HG03521 (cell line): ENCODE data around the gene GATA2.

Experiments
- ATAC-seq: cut with Tn5 transposase; IDR thresholded peaks from one replicate; pipeline ENCODE4 v1.9.1; 2021; ENCODE audit warnings: mild to moderate bottlenecking, moderate library complexity; ENCODE audit not compliant: unreplicated experiment

Gene GATA2

DNA sequence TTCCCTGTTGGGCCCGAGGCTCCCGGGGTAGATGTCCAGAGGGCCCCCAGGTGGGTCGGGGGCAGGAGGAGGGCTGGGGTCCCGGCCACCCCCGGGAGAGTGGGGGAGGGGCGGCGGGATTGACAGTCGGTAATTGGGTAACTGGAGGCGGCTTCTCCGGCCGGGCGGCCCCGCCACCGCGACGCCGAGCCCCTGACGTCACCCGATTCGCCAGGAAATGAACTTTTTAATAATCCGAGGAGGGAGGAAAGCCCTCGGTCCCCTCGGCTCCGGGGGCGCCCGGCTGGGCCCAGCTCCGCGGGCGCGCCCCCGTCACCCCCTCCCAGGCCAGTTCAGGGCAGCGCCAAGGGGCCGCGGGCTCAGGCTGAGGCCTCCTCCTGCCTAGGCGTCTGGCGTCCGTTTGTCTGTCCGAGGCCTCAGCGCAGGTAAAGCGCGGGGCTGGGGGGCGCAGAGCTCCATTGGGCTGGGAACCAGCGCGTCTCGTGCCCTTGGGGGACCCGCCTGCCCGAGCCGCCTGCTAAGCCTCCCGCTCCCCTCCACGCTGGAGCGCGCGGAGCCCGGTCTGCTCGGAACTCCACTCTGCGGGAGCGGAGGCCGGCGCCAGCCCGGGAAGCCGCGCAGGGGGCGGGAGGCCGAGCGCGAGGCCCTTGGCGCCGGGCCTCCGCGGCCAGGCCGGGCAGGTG, 3.9 kb downstream of the GATA2 start:
- ATAC-seq, result no peak

GRCh38 chr3:128488636-128488990, 4.4 kb downstream of the GATA2 start:
- ATAC-seq, result no peak

GRCh38 chr3:128487813-128488635, 5.0 kb downstream of the GATA2 start:
- no peak for ATAC-seq

DNA sequence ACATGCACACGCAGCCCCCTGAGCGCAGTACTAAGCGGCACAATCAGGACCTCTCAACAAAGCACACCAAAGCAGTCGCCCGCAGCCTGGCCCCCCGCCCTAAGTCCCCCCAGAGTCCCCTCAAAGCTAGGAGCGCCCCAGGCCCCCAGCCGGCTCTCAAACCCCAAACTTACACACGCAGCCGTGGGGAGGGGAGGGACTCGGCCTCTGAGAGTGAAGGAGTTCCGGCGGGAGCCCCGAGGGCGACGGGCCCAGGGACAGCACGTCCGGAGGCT, 5.5 kb downstream of the GATA2 start:
- no peak for ATAC-seq

- ATAC-seq, result no peak
These were observed 6.1 kb downstream of the GATA2 start for GRCh38 chr3:128486681-128487537.

DNA sequence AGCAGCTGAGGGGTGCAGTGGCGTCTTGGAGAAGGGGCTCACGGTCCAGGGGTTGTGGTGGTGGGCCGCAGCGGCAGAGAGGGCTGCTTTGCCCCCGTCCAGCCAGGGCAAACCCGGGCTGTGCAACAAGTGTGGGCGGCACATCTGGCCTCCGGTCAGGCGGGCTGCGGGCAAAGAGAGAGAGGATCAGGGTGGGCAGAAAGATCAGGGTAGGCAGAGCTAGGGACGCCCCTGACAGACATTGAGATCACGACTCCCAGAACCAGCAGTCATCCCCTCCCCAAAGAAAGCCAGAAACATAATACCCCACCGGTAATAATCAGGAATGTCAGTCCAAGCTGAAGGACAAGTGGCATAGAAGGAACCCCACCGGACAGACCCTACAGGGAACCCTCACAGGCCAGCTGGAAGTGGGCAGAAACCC, 6.8 kb downstream of the GATA2 start:
- ATAC-seq, result no peak

DNA sequence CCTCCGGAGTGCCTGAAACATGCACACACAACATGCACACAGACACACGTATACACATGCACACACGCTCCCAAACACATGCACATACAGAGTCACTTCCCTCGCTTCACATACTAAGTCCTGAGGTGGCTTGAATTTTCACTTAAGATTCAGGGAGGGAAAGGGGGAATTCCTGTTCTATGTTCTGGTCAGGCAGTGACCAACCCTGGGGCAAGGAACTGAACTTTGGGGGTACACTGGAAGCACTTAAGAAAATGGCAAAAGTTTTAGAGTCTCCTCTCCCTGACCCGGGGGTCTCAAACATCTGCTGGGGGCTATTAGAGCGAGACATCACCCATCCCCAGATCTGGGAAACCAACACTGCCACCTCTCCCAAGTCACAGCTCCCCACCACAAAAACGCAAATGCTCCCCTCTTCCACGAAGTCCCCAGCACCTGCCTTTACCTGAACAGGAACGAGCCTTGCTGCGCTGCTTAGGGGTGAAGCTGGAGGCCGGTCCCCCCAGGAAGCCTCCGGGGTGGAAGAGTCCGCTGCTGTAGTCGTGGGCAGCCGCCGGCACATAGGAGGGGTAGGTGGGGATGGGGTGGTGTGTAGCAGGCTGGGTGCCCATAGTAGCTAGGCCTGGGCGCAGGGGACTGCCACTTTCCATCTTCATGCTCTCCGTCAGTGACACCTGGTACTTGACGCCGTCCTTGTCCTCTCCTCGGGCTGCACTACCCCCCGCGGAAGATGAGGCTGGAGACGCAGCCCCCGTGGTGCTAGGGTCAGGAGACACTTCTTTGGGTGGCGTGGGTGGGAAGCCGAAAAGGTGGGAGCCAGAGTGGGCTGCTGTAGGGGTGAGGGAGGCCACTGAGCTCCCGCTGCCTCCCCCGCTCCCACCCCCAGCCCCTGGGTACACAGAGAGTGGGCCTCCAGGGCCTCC, 7.5 kb downstream of the GATA2 start:
- no peak for ATAC-seq

GRCh38 chr3:128484404-128485281, 8.4 kb downstream of the GATA2 start:
- no peak for ATAC-seq

DNA sequence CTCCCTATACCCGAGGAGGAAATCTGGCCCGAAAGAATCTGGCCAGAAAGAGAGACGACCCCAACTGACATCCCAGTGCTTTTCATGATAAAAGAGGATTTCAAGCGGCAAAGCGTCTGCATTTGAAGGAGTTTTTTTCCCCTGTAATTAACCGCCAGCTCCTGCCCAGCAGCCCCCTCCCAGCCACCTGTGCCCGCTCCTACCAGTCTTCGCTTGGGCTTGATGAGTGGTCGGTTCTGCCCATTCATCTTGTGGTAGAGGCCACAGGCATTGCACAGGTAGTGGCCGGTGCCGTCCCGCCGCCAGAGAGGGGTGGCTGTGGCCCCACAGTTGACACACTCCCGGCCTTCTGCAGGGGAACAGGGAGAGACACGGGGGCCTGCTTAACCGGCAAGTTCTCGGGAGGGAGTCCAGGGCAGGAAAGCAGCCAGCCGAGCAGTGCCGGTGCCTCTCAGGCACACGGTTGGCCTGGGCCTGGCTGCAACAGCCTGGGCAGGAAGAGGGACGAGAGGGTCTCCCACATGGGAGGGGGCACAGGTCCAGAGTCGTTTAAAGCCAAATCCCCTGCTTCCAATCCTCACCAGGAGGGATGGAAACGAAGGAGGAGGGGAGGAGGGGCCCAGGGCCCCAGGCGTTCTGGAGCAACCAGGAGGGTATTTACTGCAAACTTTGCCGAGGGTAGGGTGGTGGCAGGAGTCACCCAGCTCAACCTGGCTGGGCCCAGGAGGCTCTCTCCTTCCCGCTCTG, 9.2 kb downstream of the GATA2 start:
- ATAC-seq, result no peak

GRCh38 chr3:128482666-128483656, 10.0 kb downstream of the GATA2 start:
- ATAC-seq, result no peak

- no peak for ATAC-seq
These were observed 10.8 kb downstream of the GATA2 start for GRCh38 chr3:128482175-128482574.

- no peak for ATAC-seq
These were observed 11.5 kb downstream of the GATA2 start for GRCh38 chr3:128481438-128481942.

- ATAC-seq, result no peak
These were observed 12.1 kb downstream of the GATA2 start for GRCh38 chr3:128480717-128481437.

GRCh38 chr3:128480278-128480677, 12.7 kb downstream of the GATA2 start:
- ATAC-seq, result no peak

DNA sequence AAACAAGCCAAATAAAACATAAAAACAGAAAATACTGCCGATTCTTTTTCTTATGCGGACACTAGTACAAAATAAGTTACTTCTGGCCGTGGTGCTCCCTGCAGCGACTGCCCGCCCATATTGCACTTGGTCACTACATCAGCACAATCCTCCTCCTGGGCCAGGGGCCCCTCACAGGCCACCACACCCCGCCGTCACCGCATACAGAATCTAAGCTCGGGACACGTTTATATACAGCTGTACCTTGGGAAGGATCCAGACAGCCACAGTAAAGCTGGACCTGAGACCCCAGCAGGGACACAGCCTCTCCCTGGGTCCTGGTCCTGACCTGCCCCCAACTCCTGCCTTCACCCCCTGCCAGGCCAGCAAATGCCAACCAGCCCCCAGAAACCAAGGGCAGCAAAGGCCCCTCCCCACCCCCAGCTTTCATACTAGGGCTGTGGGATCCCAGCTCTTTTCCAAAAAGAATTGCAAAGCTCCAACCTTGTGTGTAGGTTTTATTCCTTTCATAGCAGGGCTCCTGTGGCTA, 13.4 kb downstream of the GATA2 start:
- ATAC-seq, result no peak

DNA sequence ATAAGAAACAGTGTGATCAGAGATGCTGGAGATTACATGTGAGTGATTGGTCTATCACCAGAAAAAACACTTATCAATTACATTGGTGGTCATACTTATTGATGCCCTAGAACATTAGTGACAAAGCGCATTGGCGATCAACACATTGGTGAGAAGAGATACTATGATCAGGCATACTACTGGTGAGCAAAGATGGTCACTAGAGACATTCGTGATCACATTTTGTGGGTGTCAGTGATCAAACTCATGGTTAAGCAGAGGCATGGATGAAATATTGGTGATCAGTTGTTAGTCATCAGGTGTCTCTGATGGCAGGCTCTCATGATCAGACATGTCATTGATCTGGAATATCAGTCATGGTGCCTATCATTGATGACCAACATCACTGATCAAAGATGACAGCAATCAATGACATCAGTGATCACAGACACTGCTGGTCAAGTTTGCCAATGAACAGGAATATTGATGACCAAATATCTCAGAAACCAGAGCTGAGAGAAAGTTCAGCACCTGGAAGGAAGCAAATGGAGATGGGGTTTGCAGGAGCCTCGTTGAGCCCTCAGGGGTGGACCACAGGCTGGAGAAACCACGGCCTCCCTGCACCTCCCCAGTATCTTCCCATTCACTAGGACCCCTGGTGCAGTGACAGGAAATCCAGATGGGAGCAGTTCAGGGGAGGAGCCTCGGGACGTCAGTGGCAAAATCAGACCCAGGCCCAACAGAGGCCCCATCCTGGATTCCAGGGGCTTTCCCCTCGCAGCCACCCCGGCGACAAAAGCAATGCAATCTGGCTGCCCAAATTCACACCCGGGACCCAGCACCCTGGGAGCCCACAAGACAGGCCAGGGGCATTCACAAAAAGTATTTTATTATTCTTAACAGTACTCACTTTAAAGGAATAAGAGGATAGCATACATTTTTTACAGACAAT, 14.2 kb downstream of the GATA2 start:
- no peak for ATAC-seq
